Measurements from ENCODE around the gene PTK6. TPM values are rescaled to one million over a fixed set of nuclear protein-coding genes. Genes with fewer than 3 reads are reported as not detected.

PTK6 gene
- polyA plus RNA-seq, 5 donors: 0.43 to 0.82 (median 0.55) TPM

- peak; percentile 31 to 43 for DNase-seq
Measured at GRCh38 chr20:63495741-63496595, 41.2 kb downstream of the PTK6 start.

DNA sequence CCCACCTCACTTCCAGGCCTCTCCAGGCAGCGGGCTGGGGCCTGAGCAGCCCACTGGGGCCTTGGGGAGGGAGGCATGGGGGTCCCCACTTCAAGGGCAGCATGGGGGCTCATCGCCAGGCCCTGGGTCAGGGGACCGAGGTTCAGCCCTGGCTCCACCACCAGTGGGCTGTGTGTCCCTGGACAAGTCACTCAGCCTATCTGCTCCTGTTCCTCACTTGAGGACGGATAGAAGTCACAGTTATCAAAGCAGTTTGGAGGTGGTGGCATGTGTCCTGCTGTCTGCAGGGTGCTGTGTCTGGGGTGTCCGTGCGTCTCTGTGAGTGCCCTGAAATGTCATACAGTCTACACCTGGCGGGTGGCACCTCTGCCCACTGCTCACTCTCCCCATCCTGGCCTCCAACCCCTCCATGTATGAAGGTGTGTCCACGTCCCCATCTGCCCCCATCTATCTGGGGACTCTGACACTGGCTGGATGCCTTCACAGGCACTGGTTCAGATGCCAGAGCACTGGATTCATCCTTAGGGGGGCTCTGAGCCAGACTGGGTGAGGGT lies 41.9 kb downstream of the PTK6 start:
- DNase-seq: no peak

DNA sequence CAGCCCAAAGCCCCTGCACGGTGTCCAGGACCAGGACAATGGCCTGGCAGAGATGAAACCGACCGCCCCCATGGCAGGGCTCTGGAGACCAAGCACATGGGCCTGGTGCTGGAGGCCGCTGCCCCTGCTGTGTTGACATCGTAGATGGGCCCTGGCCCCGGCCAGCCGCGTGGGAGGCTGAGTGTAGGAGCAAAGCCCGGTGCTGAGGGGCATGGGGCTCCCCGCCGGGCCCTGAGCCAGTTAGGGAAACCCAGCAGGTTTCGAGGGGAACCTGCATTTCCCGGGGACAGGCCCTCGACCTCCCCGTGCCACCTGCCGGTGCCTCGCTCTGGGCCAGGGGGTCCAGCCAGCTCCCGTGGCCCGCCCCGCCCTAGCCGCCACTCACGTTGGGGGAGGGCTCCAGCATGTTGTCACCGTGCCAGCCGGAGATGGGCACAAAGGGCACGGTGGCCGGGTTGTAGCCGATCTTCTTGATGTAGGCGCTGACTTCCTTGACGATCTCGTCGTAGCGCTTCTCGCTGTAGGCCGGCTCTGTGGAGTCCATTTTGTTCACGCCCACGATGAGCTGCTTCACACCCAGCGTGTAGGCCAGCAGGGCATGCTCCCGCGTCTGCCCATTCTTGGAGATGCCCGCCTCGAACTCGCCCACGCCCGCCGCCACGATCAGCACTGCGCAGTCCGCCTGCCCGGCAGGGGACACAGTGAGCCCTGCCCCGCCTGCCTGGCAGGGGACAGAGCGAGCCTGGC lies 42.6 kb downstream of the PTK6 start:
- DNase-seq: no peak

DNA sequence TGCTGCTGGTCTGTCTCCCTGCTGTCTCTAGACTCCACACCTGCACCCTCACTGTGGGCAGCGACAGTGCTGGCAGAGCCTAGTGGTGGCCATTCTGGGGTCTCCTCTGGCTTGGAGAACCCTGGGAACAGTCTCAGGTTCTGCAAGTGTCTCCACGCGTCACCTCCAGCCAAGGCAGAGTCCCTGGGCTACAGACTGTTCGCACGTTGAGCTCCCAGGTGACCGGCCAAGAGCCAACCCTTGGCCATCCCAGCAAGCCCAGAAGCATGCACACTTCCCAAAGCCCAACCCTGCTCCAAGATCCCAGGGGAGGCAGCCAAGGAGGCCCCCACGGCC lies 43.1 kb downstream of the PTK6 start:
- no peak for DNase-seq

DNA sequence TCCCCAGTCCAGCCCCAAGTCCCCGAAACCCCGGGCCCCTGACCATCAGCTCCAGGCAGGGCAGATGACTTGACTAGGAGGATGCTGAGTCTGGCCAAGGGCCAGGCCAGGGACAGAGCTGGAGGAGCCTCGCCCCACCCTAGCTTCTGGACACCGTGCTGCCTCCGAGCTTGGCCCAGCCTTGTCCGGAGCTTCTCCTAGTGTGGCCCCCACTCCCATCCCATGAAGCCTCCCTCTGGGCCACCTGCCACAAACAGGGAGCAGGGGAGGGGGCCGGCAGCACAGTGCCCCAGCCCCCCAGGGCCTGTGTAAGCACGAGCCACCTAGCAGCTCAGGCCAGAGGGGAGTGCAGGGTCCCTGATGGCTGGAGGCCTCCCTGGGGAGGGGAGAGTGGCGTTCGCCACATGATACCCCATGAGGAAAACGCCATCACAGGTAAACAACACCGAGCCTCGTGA lies 43.6 kb downstream of the PTK6 start:
- no peak for DNase-seq

DNA sequence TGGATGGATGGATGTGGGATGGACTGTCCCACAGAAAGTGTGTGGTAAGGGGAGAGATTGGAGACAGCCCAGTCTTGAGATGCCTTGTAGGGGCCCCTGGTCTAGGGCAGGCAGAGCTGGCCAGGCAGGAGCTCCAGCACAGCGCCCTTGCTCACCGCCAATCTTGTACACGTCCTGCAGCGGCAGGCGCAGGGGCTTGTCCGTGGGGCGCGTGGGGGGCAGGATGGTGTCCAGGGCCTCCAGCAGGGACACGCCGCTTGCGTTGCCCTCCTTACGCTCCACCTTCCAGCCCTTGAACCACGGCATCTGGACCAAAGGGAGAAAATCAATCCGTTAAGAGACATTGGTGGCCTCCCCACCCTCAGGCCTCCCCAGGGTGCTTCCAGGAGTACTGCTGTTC lies 44.2 kb downstream of the PTK6 start:
- DNase-seq: no peak

DNA sequence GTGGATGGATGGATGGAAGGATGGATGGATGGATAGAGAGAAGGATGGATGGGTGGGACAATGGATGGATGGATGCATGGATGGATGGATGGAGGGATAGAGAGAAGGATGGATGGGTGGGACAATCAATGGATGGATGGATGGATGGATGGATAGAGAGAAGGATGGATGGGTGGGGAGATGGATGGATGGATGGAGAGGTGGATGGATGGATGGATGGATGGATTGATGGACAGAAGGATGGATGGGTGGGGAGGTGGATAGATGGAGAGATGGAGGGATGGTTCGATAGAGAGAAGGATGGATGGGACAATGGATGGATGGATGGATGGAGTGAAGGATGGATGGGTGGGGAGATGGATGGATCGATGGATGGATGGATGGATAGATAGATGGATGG lies 44.7 kb downstream of the PTK6 start:
- DNase-seq: no peak

DNA sequence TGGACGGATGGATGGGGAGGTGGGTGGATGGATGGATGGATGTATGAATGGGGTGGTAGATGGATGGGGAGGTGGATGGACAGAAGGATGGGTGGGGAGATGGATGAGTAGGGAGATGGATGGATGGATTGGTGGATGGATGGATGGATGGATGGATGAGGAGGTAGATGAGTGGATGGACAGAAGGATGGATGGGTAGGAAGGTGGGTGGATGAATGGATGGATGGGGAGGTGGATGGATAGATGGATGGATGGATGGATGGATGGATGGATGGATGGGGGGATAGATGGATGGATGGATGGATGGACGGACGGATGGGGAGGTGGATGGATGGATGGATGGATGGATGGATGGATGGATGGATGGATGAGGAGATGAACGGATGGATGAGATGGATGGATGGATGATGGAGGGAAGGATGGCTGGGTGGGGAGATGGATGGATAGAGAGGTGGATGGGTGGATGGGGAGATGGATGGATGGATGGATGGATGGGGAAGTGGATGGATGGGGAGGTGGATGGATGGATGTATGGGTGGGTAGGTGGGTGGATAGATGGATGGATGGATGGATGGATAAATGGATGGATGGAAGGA lies 45.4 kb downstream of the PTK6 start:
- DNase-seq: no peak

- DNase-seq: no peak
Measured at GRCh38 chr20:63491078-63491477, 46.1 kb downstream of the PTK6 start.

DNA sequence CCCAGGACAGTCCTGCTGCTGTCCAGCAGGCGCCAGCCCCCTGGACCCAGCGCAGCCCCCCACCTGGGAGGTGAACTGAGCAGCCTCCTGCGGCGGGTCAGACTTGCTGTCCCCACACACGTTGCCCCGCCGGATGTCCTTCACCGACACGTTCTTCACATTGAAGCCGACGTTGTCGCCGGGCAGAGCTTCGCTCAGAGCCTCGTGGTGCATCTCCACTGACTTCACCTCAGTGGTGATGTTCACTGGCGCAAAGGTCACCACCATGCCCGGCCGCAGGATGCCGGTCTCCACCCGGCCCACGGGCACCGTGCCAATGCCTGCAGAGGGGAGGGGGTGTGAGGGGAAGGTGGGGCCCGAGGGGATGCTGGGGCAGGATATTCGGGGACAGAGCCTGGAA lies 46.8 kb downstream of the PTK6 start:
- no peak for DNase-seq

DNA sequence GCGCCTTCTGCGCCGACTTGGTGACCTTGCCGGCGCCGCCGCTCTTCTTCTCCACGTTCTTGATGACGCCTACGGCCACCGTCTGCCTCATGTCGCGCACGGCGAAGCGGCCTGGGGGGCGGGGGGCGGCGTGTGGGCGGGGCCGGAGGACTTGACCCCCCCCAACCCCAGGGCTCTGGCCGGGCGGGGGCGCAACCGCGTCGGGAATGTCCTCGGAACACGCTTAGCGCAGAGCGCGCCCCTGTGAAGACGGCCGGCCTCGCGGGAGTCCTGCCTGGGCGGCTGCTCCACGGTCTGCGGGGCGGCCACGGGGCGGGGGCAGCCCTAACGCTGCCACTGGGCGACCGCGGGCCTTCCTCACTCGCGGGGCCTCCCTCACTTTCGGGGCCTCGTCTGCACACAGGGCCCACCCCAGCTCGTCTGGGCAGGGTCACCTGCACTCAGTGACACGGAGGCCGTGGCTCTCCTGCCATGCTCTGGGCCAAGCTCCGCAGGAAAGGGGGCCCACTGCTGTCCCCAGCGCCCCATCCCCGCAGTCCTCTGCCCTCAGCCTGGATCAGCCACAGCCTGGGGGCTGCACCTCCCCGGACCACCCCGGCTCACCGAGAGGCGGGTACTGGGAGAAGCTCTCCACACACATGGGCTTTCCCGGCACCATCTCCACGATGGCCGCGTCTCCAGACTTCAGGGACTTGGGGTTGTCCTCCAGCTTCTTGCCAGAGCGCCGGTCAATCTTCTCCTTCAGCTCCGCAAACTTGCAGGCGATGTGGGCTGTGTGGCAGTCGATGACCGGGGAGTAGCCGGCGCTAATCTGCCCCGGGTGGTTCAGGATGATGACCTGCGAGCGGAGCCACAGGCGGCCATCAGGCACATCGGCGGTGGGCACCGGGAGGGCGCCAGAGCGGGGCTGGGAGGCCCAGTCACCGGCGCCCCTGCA lies 48.6 kb downstream of the PTK6 start:
- DNase-seq: no peak

DNA sequence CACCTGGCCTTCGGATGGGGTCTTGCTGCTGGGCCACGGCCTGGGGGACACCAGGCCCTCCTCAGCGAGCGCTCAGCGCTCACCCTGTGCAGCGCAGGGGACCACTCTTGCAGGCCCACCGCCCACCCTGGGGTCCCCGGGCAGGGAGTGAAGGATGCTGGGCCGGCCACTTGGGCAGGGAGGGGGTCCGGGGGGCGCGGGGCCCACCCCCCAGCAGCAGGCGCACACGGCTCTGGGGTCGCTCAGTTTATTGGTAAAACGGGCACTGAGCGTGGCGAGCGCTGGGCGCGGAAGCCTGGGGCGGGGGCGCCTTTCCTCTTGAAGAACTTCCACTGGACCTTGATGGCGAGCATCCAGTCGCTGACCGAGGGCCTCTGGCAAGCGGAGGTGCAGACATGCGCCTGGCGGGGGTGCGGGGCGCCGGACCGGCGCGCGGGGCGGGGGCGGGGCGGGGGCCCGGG lies 49.4 kb downstream of the PTK6 start:
- no peak for DNase-seq

DNA sequence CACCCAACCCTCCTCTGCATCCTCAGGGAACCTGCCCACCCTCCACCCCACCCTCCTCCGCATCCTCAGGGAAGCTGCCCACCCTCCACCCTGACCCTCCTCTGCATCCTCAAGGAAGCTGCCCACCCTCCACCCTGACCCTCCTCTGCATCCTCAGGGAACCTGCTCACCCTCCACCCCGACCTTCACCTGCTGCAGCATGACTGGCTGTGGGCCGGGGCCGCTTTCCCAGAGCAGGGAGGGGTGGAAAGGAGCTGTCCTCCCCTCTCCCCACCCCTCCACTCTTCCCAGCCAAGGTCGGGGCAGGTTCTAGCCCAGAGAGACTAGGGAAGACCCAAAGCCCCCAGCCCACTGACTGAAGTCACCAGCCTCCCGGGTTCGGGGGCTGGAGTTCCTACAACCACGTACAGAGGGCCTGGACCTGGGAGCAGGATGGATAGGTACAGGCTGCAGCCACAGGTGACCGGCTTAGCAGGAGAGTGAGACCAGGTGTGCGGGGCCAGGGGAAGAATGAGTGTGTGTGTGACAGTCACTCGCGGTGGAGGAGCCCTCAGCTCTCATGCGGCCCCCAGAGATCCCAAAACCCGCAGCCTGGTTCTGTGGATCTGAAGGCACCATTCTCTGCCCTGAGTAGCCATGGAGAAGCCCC lies 49.9 kb downstream of the PTK6 start:
- DNase-seq: no peak

DNA sequence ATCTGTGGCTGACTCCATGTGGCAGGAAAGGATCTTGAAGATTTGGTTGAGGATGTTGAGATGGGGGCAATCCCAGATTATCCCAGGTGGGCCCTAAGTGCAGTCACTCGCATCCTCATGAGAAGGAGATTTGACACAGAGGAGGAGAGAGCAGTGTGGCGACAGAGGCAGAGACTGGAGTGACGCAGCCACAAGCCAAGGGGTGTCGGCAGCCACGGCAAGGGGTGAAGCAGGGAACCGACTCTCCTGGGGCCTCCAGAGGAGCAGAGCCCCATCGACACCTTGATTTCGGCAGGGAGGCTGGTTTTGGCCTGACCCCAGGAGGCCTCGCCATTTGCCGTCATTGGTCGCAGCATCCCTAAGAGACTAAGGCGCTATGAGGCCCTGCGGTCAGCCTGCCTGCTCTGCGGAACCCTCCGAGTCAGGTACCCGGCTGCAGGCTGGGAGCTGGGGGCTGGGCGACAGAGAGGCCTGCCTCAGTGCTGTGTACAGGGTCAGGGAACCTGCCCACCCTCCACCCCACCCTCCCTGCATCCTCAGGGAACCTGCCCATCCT lies 50.8 kb downstream of the PTK6 start:
- no peak for DNase-seq

GRCh38 chr20:63484651-63485403 lies 52.3 kb downstream of the PTK6 start:
- no peak for DNase-seq

- no peak for DNase-seq
Measured at GRCh38 chr20:63484236-63484635, 52.9 kb downstream of the PTK6 start.

DNA sequence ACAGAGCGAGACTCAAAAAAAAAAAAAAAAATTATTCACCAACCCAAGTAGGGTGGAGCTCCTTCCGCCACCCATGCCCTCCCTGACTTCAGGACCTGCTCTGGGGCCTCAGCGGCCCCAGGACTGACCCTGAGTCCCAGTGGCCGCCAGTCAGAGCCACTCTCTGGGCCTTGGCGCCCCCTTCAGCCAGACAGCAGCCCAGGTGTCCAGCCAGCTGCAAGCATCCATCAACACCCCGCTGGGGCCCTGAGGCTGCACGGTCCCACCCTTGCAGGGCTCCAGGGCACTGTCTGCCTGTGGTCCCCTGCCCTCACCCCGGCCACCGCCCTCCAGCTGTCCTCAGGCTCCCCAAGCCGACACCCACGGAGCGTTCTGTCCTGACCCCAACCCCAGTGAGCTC lies 53.3 kb downstream of the PTK6 start:
- no peak for DNase-seq

- no peak for DNase-seq
Measured at GRCh38 chr20:63482021-63482587, 55.1 kb downstream of the PTK6 start.

GRCh38 chr20:63481503-63481902 lies 55.7 kb downstream of the PTK6 start:
- no peak for DNase-seq
